ENCODE results near the gene ITSN2.
A peak's percentile ranks its signal among the peaks of the same experiment; 100 is the strongest.
"Not testable (repeated sequence)": the region's sequence is repeated elsewhere in the genome, so short reads cannot be mapped to it uniquely, and the experiment has no call there.

ITSN2 gene

DNA sequence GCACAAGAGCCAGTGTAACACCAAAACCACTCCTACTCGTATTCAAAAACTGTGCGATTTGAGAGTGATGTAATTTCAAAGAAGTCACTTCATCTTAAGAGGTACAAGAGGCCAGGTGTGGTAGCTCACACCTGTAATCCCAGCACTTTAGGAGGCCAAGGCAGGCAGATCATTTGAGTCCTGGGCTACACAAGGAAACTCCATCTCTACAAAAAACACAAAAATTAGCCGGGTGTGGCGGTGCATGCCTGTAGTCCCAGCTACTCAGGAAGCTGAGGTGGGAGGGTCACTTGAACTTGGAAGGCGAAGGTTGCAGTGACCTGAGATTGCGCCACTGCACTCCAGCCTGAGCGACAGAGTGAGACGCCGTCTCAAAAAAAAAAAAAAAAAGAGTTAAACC is 21.2 kb downstream of the ITSN2 start:
- DNase-seq (ENCODE audit: low read depth, low spot score); H3K27ac ChIP-seq: not testable (repeated sequence)

- DNase-seq (ENCODE audit: low read depth, low spot score), result no peak
- H3K27ac ChIP-seq, result no peak overlapping the region
These were observed 22.4 kb downstream of the ITSN2 start for GRCh38 chr2:24337890-24338289.

GRCh38 chr2:24336811-24337210 is 23.5 kb downstream of the ITSN2 start:
- DNase-seq (ENCODE audit: low read depth, low spot score), result no peak

GRCh38 chr2:24334245-24334633 is 26.1 kb downstream of the ITSN2 start:
- DNase-seq (ENCODE audit: low read depth, low spot score), result no peak
- no peak overlapping the region for H3K27ac ChIP-seq

More at GRCh38 chr2:24336811-24337210, 23.5 kb downstream of the ITSN2 start:
- no peak overlapping the region for H3K27ac ChIP-seq

DNA sequence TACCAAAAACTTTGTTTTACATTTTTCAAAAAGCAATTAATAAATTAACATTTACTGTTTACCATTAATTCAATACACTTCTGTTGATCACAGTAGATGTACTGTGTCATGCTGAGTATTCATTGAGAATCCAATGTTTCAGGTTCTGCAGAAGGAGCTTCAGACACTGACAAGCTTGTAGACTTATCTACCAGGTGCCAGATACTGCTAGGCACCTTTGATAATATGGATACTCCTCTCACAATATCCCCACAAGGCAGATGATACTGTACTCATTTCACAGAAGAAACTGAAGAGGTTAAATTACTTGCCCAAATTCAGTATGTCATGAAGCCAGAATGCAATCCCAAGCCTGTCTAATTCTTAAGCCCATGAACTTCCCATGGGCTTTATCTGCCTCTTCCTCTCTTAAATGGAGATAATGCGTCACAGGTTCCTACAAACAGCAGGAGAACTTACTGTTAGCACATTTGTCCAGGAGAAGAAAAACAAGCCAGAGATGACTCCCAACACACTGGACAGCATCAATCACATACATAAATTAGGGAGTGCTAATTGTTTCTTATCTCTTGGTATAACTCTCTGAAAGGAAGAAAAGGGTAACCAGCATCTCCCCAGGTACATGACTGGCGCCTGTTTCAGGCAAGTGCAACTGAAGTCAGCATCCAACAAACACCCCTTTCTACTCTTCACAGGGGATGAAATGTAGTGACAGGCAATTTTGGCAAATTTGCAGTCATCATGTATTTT is 27.4 kb downstream of the ITSN2 start:
- DNase-seq (ENCODE audit: low read depth, low spot score), result no peak
- H3K27ac ChIP-seq, result no peak overlapping the region

DNA sequence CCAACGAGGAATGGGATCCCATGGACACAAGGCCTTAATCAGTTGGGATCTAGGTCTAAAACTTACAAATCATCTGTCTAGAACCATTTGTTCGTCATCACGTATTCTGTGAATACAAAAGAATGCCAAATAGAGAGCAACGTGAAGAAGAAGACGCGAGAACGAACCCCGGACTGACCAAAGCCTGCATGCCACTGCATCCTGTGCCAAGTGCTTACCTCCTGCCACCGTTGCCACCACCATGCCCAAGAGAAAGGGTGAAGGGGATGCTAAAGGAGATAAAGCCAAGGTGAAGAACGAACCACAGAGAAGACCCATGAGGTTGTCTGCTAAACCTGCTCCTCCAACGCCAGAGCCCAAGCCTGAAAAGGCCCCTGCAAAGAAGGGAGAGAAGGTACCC is 30.2 kb downstream of the ITSN2 start:
- no peak overlapping the region for H3K27ac ChIP-seq
- DNase-seq (ENCODE audit: low read depth, low spot score), result no peak

- DNase-seq (ENCODE audit: low read depth, low spot score), result no peak
- H3K27ac ChIP-seq, result no peak overlapping the region
These were observed 30.6 kb downstream of the ITSN2 start for GRCh38 chr2:24329700-24330099.

GRCh38 chr2:24328010-24328409 is 32.3 kb downstream of the ITSN2 start:
- no peak for DNase-seq (ENCODE audit: low read depth, low spot score)
- H3K27ac ChIP-seq, result no peak overlapping the region

DNA sequence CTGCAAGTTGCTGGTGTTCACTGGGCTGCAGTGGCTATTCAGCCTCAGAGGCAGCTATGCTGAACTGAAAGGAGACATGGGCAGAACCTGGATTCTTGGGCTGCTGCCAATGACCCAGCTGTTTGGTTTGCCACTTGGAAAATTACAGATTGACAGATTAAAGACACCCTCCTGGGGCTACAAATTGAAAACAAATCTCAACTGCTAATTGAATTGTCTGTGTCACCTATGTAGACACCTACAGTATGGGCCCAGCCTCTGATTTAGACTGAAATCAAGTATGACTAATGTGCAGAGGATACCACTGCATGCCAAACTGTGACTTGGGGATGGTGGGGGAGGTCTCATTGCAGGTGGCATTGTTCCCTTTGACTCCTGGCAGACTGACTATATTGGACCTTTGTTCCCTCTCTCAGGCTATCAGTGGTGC is 42.8 kb downstream of the ITSN2 start:
- DNase-seq (ENCODE audit: low read depth, low spot score), result no peak
- H3K27ac ChIP-seq, result no peak overlapping the region

DNA sequence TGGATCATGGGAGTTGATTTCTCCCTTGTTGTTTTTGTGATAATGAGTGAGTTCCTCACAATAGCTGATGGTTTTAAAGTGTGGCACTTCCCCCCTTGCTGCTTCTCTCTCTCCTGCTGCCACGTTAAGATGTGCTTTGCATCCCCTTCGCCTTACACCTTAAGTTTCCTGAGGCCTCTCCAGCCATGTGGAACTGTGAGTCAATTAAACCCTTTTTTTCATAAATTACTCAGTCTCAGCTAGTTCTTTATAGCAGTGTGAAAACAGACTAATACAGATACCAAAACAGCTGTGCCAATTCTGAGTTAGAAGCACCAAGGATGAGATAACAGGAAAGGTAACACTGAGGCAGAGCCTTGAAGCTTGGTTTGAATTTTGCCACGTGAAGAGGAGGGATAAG is 44.7 kb downstream of the ITSN2 start:
- no peak for DNase-seq (ENCODE audit: low read depth, low spot score)
- no peak overlapping the region for H3K27ac ChIP-seq

DNA sequence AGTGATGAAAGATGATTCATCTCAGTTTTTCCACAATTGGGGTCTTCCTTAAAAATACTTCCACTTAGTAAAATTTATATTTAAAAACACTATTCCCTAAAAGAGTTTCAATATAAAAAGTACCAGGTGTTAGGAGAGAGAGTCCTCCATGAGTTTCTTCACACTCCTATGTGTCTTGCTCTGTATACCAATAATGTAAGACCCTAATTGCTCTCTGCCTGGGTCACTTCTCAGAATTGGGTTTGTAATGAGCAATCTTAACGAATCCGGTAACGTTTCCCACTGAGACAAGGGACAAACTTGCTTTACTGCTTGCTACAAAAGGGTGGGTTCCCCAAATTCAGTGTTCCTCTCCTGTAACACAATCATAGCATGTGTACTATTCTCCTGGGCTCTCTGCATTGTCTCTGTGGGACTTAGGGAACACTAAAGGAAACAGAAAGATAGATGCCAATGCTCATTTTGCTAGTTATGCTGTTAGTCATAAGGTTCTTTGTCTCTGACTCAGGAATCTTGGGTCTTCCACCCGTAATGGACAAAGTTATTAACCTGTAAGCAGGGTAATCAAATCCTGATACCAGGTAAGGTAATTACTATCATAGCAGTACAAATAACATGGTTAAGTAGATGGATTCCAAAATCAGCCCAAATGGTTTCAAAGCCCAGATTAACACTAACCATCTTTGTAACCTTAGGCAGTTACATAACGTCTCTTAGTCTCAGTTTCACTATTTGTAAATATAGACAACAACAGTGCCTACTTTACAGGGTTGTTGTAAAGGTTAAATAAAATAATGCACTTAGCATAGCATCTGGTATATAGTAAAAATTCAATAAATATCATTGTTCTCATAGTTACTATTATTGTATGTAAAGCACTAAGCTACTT is 46.3 kb downstream of the ITSN2 start:
- no peak for DNase-seq (ENCODE audit: low read depth, low spot score)

GRCh38 chr2:24307961-24308360 is 52.4 kb downstream of the ITSN2 start:
- H3K27ac ChIP-seq, result no peak overlapping the region
- DNase-seq (ENCODE audit: low read depth, low spot score), result no peak

More for the DNA sequence above, 46.3 kb downstream of the ITSN2 start:
- peak overlapping the region; percentile 1 for H3K27ac ChIP-seq

- no peak for DNase-seq (ENCODE audit: low read depth, low spot score)
These were observed 55.7 kb downstream of the ITSN2 start for GRCh38 chr2:24304631-24305030.

GRCh38 chr2:24304098-24304497 is 56.2 kb downstream of the ITSN2 start:
- peak overlapping the region; percentile 39 for H3K27ac ChIP-seq
- peak; percentile 68 for DNase-seq (ENCODE audit: low read depth, low spot score)

More at GRCh38 chr2:24304631-24305030, 55.7 kb downstream of the ITSN2 start:
- peak overlapping the region; percentile 39 for H3K27ac ChIP-seq

DNA sequence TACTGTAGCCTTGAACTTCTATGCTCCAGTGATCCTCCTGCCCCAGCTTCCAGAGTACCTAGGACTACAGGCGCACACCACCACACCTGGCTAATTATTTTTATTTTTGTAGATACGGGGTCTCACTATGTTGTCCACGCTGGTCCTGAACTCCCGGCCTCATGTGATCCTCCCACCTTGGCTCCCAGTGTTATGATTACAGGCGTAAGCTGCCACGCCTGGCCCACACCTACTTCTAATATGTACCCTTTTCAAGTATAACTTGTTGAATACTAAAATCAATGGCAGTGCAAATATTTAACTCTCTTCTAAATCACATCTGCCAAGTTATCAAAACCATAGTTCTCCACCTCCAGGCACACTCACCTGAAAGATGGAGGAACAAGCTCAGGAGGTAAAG is 58.7 kb downstream of the ITSN2 start:
- H3K27ac ChIP-seq, result no peak overlapping the region
- no peak for DNase-seq (ENCODE audit: low read depth, low spot score)

- no peak for DNase-seq (ENCODE audit: low read depth, low spot score)
- H3K27ac ChIP-seq, result no peak overlapping the region
These were observed 62.7 kb downstream of the ITSN2 start for GRCh38 chr2:24297663-24298062.

GRCh38 chr2:24287171-24287570 is 73.2 kb downstream of the ITSN2 start:
- no peak for DNase-seq (ENCODE audit: low read depth, low spot score)
- H3K27ac ChIP-seq, result no peak overlapping the region

GRCh38 chr2:24285484-24286152 is 74.7 kb downstream of the ITSN2 start:
- DNase-seq (ENCODE audit: low read depth, low spot score), result no peak
- no peak overlapping the region for H3K27ac ChIP-seq

DNA sequence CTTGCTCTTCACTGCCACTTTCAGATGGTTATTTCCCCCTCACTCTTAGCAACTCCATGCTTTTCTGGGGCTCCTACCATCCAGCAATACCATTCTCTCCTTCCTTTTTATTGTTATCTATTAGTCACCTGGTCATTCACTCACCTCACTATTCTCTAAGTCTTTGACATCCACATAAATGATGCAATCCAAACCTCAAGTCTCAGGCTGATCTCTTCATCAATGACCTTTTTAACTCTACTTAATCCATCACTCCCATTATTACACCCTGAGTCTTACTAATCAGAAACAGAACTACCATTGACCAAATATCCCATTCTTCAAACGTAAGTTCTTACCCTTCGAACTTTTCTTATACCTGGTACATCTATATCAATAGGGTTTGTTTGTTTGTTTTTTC is 79.7 kb downstream of the ITSN2 start:
- no peak for DNase-seq (ENCODE audit: low read depth, low spot score)
- H3K27ac ChIP-seq, result no peak overlapping the region

DNA sequence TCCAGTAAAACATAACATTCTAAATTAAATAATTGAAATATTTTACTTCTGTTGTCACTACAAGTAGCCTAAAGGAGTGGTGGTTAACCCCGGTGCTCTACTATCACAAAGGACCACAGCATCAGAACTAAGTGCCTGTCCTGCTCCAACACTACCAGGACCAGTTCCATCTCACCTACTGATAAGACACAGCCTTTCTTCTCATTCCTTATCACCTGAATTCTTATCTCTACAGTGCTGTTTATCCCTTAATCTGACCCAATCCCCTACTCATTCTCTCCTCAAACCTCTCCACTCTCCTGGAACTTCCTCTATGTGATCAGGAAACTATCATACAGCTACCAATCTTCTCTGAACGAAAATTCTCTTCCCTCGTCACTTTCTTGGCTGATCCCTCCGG is 80.2 kb downstream of the ITSN2 start:
- no peak for DNase-seq (ENCODE audit: low read depth, low spot score)
- no peak overlapping the region for H3K27ac ChIP-seq

Measured in epithelial cell of prostate (primary cell).